GM15510 (cell line): ENCODE data around the gene NR2C1.

Experiments
- POLR2A ChIP-seq: IDR thresholded peaks from 3 replicates; pipeline ENCODE4 v1.6.1; 2011; ENCODE audit warnings: borderline replicate concordance; ENCODE audit not compliant: insufficient read length; ENCODE audit errors: extremely low read depth

NR2C1 gene

DNA sequence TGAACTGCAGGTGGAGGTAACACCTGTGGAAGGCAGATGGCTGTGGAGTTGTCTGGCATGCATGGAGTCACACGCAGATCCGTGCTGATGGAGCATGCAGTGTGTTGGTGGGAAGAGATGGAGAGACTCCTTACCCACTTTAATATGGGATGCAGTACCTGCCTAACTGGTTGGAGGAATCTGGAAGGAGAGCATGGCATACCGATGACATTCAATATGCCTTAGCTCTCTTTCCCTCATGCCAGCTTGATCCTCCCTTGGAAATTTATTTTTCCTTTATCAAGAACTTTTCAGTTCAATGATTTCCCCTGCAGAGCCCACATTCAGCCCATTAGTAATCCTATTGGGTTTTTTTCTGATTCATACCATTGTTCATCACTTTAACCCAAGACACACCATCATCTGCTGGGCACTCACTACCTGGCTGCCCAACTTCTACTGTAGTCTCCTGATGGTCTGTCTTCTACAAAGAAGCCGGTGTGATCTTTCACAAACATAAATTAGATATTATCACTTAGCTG is 25.9 kb upstream of the NR2C1 start:
- no peak for TF ChIP-seq POLR2A

DNA sequence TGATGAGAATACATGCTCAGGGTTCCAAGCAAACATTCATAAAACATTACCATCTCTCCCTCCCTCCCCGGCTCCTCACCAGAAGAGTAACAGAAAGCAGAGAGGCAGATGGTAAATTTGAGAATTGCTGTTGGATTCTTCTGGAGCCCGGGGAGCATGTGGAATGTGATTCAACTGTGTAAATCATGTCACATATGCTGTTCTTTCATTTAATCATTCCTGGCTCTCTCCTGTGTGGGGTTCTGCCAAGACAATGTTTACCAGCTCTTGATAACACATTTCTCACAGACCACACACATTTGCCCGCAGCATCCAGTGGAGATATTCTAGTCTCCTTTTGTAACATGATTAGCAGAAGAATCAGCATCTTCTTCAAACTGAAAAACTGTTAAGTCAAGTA is 23.4 kb upstream of the NR2C1 start:
- TF ChIP-seq POLR2A: no peak

DNA sequence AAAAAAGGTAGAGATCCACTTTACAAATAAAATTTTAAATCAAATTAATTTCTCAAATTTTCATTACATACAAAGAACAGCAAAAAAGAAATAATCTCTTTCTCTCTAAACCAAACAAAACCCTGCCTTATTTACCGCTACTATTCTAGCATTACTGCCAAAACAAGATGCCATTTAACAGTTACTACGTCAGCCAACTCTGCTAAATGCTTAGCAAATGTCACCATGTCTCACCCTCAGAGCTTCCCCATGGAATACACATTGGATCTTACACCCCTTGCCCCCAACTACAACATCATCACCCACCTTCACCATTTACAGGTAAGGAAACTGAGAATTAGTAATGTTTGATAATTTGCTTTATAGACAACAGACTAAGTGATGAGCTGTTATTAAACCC is 23.0 kb upstream of the NR2C1 start:
- no peak for TF ChIP-seq POLR2A

DNA sequence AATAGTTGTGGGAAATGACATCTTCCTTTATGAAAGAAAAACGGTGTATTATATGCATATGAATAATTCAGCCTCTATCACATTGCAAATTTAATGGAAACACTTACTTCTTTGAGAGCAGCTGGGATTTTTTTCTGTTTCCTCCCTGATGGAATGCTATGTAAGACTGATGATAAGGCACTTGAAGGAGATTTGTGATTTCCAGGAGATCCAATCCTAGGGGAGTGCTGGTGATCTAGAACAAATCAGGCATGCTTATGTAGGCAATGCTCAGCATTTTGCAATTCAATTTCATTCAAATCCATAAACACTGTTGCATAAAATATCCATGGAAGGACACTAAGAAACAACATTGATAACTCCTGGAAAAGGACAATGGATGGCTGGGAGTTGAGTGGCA is 16.0 kb upstream of the NR2C1 start:
- no peak for TF ChIP-seq POLR2A

DNA sequence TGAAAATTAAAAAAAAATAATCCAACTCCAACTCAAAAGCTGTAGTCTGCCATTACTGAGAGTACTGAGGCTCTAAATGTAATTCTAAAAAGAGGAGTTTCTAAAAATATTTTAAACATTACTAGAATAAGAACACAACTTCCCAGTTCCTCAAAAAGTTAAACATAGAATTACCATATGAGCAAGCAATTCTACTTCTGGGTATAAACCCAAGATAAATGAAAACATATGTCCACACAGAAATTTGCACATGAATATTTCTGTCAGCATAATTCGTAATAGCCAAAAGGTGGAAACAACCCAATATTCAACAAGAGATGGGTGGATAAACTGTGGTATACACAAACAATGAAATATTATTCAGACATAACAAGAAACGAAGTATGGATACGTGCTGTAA is 15.0 kb upstream of the NR2C1 start:
- TF ChIP-seq POLR2A: no peak

DNA sequence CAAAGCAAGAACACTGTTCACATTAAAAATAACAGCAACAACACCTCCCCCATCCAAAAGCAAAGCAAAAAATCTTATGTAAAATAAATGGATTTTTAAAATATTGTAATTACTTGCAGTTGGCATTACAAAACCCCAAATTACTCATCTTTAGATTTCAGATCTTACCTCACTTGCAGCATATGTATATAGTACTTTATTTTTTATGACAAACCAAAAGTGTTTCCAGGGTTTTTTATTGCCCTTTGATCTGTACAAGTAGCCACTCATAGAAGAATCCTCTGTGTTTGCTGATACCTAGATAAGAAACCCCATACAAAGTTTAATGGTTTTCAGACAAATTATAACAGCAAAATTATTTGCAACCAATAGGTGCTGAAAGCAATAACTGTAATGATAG is 12.2 kb upstream of the NR2C1 start:
- no peak for TF ChIP-seq POLR2A

DNA sequence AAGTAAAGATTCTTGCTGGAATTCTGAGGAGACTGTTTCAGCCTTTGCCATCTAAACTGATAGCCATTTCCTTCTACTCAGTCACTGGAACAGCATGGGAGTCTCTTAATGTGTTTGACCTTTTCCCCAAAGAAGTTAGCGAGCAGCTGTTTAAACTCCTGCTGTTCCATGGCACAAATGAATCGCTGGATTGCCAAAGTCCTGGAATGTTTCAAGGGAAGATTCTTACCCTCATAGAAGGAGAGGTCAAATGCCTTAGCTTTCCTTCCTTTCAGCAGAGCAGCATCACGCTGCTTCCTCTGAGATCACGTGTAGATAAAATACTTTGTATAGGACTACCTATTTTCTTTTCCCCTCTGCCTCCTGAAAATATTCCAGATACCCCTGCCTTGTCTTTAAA is 10.5 kb upstream of the NR2C1 start:
- TF ChIP-seq POLR2A: no peak

DNA sequence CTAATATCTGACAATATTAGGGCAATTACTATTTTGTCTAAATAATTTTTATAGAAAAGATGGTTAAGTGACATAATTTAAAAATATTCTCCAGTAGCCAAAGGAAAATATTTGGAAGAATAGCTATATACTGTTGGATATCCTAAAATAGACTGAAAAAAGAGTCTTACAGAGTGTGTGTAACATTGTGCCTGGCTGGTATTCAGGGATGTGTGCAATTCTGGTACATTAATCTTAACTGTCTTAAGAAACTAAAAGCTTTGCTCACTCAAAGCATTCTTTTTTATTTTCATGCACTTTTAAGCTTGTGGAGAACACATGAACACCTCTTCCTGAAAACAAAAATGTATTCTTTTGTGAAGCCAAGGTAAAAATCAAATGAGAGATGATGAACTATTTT is 10.1 kb upstream of the NR2C1 start:
- TF ChIP-seq POLR2A: no peak

DNA sequence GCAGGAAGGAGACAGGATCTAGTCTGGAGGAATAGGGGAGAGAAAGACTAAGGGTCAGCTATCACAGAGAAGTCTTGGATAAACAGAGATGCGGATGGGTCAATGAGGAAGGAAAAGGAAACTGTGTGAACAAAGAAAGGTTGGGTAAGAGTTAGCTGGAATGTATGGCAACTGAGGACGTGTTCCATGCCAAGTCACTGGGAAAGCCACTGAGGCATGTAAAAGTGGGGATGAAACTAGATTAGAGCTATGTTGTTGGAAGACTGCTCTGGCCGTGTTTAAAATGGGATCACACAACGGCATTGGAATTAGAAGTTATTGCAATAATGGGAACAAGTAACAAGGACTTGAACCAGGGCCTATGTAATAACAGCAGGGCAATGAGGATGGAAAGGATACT is 3.9 kb upstream of the NR2C1 start:
- no peak for TF ChIP-seq POLR2A

DNA sequence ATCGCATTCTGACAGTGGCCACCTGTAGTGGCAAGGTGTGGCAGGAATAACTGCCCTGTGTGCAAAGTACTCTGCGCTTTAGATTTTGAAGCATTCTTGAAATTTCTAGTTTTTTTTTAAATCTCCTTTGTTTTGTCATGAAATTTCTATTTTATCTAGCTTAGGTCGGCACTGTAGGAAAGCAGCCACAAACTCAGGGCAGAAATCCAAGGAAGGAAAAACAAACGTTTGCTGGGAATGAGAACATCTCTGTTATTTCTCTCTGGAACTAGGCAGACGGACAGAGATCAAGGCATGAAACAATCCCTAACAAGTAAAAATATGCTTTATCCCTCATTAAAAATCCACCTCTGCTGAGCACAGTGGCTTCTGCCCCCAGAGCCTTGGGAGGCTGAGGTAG is 1.3 kb upstream of the NR2C1 start:
- no peak for TF ChIP-seq POLR2A

DNA sequence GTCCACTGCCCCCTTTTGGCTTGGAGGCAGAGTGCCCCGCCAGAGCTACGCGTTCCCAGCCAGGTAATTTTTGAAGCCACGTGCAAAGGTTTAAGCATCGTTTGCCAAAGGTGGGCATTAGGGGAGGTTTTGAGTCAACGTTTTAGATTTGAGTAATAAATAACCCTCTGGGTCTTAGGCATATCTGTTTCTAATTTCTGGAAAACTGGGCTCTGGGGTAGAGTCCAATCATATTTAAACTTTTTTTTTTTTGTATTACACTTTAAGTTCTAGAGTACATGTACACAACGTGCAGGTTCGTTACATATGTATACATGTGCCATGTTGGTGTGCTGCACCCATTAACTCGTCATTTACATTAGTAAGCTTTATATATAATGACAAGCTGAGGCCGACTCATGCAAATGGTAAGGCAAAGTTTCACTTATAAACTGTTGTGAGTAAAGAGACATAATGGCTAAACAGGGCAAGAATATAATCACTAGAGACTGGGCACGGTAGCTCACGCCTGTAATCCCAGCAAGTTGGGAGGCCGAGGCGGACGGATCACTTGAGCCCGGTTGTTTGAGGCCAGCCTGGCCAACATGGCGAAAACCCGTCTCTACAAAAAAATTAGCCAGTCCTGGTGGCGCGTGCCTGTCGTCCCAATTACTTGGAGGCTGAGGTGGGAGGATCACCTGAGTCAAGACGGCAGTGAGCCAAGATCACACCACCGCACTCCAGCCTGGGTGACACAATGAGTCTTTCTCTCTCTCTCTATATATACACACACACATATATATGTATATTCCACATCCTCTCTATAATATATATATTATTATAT is 491 bp upstream of the NR2C1 start:
- no peak for TF ChIP-seq POLR2A

DNA sequence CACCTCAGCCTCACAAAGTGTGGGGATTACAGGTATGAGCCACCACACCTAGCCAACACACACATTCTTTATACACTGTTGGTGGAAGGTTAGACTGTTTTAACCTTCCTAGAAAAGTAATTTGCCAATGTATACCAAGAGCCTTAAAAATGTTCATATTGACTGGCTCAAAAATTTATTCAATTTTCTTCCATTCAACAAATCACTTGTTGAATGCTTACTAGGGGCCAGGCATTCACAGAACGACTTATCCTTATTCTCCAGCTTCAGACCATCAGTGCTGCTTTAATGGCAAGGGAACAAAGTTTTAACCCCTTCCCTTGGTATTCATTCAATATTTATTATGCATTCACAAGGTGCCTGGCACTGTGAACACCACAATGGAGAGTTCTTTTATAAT is 3.0 kb downstream of the NR2C1 start:
- no peak for TF ChIP-seq POLR2A

DNA sequence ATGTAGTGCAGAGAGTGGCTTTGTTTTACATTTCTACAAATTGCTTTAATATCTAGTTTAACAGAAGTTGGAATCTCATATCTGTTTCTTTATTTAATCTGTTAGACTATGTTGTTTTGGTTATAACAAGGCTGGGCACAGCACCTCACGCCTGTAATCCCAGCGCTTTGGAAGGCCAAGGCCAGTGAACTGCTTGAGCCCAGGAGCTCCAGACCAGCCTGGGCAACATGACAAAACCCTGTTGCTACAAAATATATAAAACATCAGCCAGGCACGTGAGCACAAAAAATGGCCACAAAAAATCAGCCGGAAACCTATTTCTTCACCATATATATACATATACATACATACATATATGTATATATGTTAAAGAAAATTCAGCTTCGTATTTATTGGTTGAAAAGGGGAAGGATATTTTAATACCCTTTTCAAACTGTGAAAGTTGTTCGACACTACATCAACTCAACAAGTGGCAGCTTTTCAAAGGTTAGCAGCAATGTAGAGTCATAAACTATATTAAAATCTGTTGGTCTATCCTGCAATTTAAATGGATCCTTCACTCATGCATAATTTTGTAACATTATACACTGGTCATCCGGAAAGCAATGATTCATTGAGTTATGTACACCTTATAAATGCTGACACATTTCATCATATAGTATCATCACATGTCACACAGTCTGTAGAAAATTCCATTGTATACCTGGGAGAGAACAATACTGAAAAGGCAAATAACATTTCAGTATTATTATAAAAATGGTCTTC is 7.1 kb downstream of the NR2C1 start:
- no peak for TF ChIP-seq POLR2A

DNA sequence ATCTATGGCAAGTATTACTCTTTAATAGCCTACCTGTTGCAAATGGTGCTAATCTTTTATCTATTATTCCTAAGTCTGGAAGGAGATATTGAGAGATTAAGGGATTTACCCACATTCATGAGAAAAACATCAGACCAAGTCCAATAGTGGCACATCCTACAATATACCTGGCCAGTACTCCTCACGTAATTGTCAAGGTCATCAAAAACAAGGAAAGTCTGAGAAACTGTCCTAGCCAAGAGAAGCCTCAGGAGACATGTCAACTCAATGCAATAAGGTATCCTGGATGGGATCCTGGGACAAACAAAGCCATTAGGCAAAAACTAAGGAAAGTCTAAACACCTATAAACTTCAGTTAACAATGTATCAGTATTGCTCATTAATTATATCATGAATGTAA is 12.5 kb downstream of the NR2C1 start:
- TF ChIP-seq POLR2A: no peak

DNA sequence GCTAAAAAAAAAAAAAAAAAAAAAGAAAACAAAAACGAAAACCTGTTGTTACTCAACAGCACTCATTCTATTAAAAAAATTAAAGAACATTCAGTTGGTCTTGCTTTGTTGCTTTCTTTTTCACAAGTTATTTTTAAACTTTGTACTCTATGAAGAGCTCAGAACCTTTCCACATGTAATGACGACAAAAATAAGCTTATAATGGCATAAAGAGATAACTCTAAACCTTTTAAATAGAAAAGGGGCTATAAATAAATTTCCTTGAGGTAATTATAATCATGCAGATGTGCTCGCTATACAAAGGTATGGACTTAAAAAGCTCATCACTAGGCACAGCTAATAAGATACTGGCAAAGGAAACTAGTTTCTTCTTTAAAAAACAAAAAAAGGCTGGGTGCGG is 13.4 kb downstream of the NR2C1 start:
- no peak for TF ChIP-seq POLR2A

DNA sequence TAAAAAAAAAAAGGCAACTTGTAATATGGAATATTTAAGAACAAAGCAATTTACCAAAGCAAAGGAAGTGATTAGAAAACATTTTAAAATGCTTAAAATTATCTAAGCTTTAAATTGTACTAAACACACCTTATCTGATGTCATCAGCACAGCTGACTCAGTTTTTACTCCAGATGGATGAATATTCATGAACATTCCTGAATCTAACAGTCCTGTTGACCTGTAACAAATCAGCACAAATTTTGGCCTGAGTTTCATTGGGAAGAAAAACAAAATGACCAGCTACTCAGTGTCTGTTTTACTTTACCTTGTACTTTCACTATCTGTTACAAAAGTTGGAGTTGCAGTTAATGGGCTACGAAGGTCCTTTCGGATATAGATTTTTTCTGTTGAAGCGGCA is 16.0 kb downstream of the NR2C1 start:
- TF ChIP-seq POLR2A: no peak
